HepG2 (cell line): ENCODE results near the gene NOTCH4. TPM values are rescaled to one million over a fixed set of nuclear protein-coding genes. Genes with fewer than 3 reads are reported as not detected.

ENCODE experiments used
- ATAC-seq: fragments of 200-7000 bp; cut with Tn5 transposase; 3 replicates; pipeline ENCODE4 v1.9.1; 2020; ENCODE audit warnings: mild to moderate bottlenecking, moderate library complexity
- BruUV-seq: library from RNA; stranded (reverse); fragments of 400-500 nt; replicated peaks from 2 replicates; lab custom pipeline; 2021; lab: Mats Ljungman, UMichigan
- CTCF ChIA-PET: fragments of 300-600 bp; formaldehyde crosslinking; extraction: SDS; loops from one replicate; lab custom pipeline; 2021; ENCODE audit warnings: low total read pairs, inconsistent platforms, low intra/inter-chr PET ratio; lab: Yijun Ruan, JAX
- POLR2A ChIA-PET: fragments of 350-600 bp; sonication (Branson Sonifier 250); formaldehyde crosslinking; loops from one replicate; lab custom pipeline; 2020; ENCODE audit warnings: antibody characterized with exemption, inconsistent platforms; lab: Yijun Ruan, JAX
- DNase-seq: peaks from one replicate; pipeline ENCODE4 v3.0.0-alpha.2; 2015; ENCODE audit warnings: low spot score
- FAIRE-seq: peaks from 3 replicates; lab custom pipeline; 2011; peaks lifted over from hg19 to GRCh38; lab: Jason Lieb, UNC
- H2AFZ ChIP-seq: one replicate; pipeline ENCODE4 v1.6.1; 2011; ENCODE audit warnings: low read length, inconsistent platforms
- H3K27ac ChIP-seq: fragments of 300-600 bp; 3 replicates; pipeline ENCODE4 v1.8.0; 2011; ENCODE audit warnings: mixed run types, mild to moderate bottlenecking, mixed read lengths, low read length, inconsistent platforms; ENCODE audit not compliant: insufficient read depth; ENCODE audit errors: extremely low read length
- H3K27me3 ChIP-seq, 2 experiments: fragments of 200-600 bp in 1 of 2; 2 replicates in 1 of 2; 3 replicates in 1 of 2; pipeline versions ENCODE4 v1.6.0 to v1.8.0; 2011; ENCODE audit warnings: low read length in 2 of 2, mild to moderate bottlenecking in 2 of 2, moderate library complexity in 2 of 2, inconsistent platforms in 1 of 2; ENCODE audit not compliant: insufficient read depth in 2 of 2, control insufficient read depth in 1 of 2
- H3K36me3 ChIP-seq, 2 experiments: fragments of 200-600 bp in 1 of 2; replicated peaks in 1 of 2; 2 replicates in 1 of 2; 3 replicates in 1 of 2; pipeline versions ENCODE4 v1.5.1 to v1.8.0; 2011; ENCODE audit warnings: low read length in 2 of 2, inconsistent platforms in 1 of 2; ENCODE audit not compliant: insufficient read depth in 2 of 2, control insufficient read depth in 1 of 2
- H3K4me1 ChIP-seq: 2 replicates; pipeline ENCODE4 v1.5.1; 2012; ENCODE audit warnings: low read length, inconsistent platforms; ENCODE audit not compliant: insufficient read depth
- H3K4me2 ChIP-seq: 2 replicates; pipeline ENCODE4 v1.6.0; 2011; ENCODE audit warnings: low read depth, low read length, inconsistent platforms
- H3K4me3 ChIP-seq, 3 experiments: fragments of 200-600 bp in 1 of 3; sonication (generic), shearing (Covaris generic) in 1 of 3; replicated peaks in 1 of 3; 2 replicates each; pipeline ENCODE4 v1.5.1; 2011 to 2016; ENCODE audit warnings: low read length in 3 of 3, inconsistent platforms in 2 of 3, low read depth in 2 of 3, mild to moderate bottlenecking in 2 of 3, control low read depth in 1 of 3, mixed read lengths in 1 of 3; ENCODE audit not compliant: insufficient read depth in 1 of 3
- H3K79me2 ChIP-seq: one replicate; pipeline ENCODE4 v1.6.1; 2011; ENCODE audit warnings: low read length, inconsistent platforms; ENCODE audit not compliant: insufficient read depth
- H3K9ac ChIP-seq: 2 replicates; pipeline ENCODE4 v1.6.0; 2011; ENCODE audit warnings: mild to moderate bottlenecking, low read depth, low read length, inconsistent platforms; ENCODE audit not compliant: insufficient read depth
- H3K9me3 ChIP-seq: 2 replicates; pipeline ENCODE4 v1.5.1; 2012; ENCODE audit warnings: mild to moderate bottlenecking, low read length
- H4K20me1 ChIP-seq: 2 replicates; pipeline ENCODE4 v1.6.0; 2011; ENCODE audit warnings: inconsistent platforms, mild to moderate bottlenecking, low read length, moderate library complexity; ENCODE audit not compliant: insufficient read depth
- ATRX ChIP-seq: sonication (generic); formaldehyde crosslinking; IDR thresholded peaks from 2 replicates; pipeline ENCODE4 v1.4.0; 2020; ENCODE audit warnings: missing genetic modification reagents, borderline replicate concordance
- CENPT ChIP-seq: sonication (generic); formaldehyde crosslinking; IDR thresholded peaks from 2 replicates; pipeline ENCODE4 v1.8.0; 2022; ENCODE audit warnings: low read depth, mild to moderate bottlenecking, moderate library complexity, missing genetic modification reagents
- FOXP1 ChIP-seq, 2 experiments: fragments of 450-650 bp in 1 of 2; IDR thresholded peaks; 2 replicates each; pipeline ENCODE4 v1.6.1; 2017 to 2018; ENCODE audit warnings: antibody characterized with exemption in 1 of 2
- GMEB1 ChIP-seq: sonication (generic); formaldehyde crosslinking; IDR thresholded peaks from 2 replicates; pipeline ENCODE4 v1.5.1; 2020; ENCODE audit warnings: missing genetic modification reagents, mild to moderate bottlenecking, borderline replicate concordance
- HNF1A ChIP-seq, 2 experiments: sonication (generic) in 1 of 2; formaldehyde crosslinking in 1 of 2; IDR thresholded peaks; 2 replicates each; pipeline versions ENCODE4 v1.4.0 to v1.6.1; 2016 to 2020; ENCODE audit warnings: borderline replicate concordance in 1 of 2, low read depth in 1 of 2, mild to moderate bottlenecking in 1 of 2, missing genetic modification reagents in 1 of 2
- KDM5B ChIP-seq: sonication (generic); formaldehyde crosslinking; IDR thresholded peaks from 2 replicates; pipeline ENCODE4 v1.4.0; 2020; ENCODE audit warnings: missing genetic modification reagents, mild to moderate bottlenecking, borderline replicate concordance
- NCOA1 ChIP-seq: sonication (generic); formaldehyde crosslinking; IDR thresholded peaks from 2 replicates; pipeline ENCODE4 v1.9.0; 2021; ENCODE audit warnings: missing genetic modification reagents
- POGZ ChIP-seq: sonication (generic); formaldehyde crosslinking; IDR thresholded peaks from 2 replicates; pipeline ENCODE4 v1.4.0; 2020; ENCODE audit warnings: mild to moderate bottlenecking, missing genetic modification reagents
- PRMT3 ChIP-seq: sonication (generic); formaldehyde crosslinking; IDR thresholded peaks from 2 replicates; pipeline ENCODE4 v1.8.1; 2022; ENCODE audit warnings: low read depth, mild to moderate bottlenecking, moderate library complexity, missing genetic modification reagents, borderline replicate concordance
- SP1 ChIP-seq, 2 experiments: fragments of 450-650 bp in 1 of 2; sonication (generic) in 1 of 2; formaldehyde crosslinking in 1 of 2; IDR thresholded peaks; 2 replicates each; pipeline versions ENCODE4 v1.4.0 to v1.6.1; 2016 to 2020; ENCODE audit warnings: missing genetic modification reagents in 1 of 2
- TBP ChIP-seq: sonication (generic); formaldehyde crosslinking; IDR thresholded peaks from 2 replicates; pipeline ENCODE4 v1.5.0; 2020; ENCODE audit warnings: missing genetic modification reagents
- YY1 ChIP-seq: IDR thresholded peaks from 2 replicates; pipeline ENCODE4 v1.6.1; 2011; ENCODE audit warnings: low read length, low read depth, moderate library complexity, mild to moderate bottlenecking; ENCODE audit not compliant: insufficient read depth, insufficient replicate concordance
- ZFP36 ChIP-seq: fragments of 150-350 bp; IDR thresholded peaks from 2 replicates; pipeline ENCODE4 v1.6.1; 2018; ENCODE audit warnings: borderline replicate concordance, low read length, low read depth; ENCODE audit not compliant: partially characterized antibody
- ZNF263 ChIP-seq: sonication (generic); formaldehyde crosslinking; IDR thresholded peaks from 2 replicates; pipeline ENCODE4 v1.4.0; 2020; ENCODE audit warnings: missing genetic modification reagents
- ZNF335 ChIP-seq: sonication (generic); formaldehyde crosslinking; IDR thresholded peaks from 2 replicates; pipeline ENCODE4 v1.4.0; 2020; ENCODE audit warnings: missing genetic modification reagents
- ZNF652 ChIP-seq: IDR thresholded peaks from 2 replicates; pipeline ENCODE4 v1.6.1; 2016; ENCODE audit warnings: low read depth, borderline replicate concordance
- ZNF674 ChIP-seq: sonication (generic); formaldehyde crosslinking; IDR thresholded peaks from 2 replicates; pipeline ENCODE4 v1.5.0; 2020; ENCODE audit warnings: low read depth, mild to moderate bottlenecking, missing genetic modification reagents
- WGBS: methylation state at CpG from one replicate; pipeline ENCODE4 v1.1.6; 2017; ENCODE audit warnings: low lambda C conversion rate; 5-methylcytosine and 5-hydroxymethylcytosine counted together
- in situ Hi-C: cut with HindIII; loops from 2 replicates; pipeline ENCODE4 v1.10.0; 2017; ENCODE audit warnings: low pct_unique_long_range_greater_than_20kb; ENCODE audit not compliant: extremely low pct_ligation_motif_present
- intact Hi-C: fragments of 100-400 bp; cut with micrococcal nuclease; formaldehyde crosslinking; loops from one replicate; pipeline ENCODE4 v1.10.0; 2022; ENCODE audit not compliant: unreplicated experiment
- polyA plus RNA-seq, 8 experiments: library from polyadenylated mRNA; depleted of rRNA in 3 of 8; stranded (reverse) in 7 of 8; unstranded in 1 of 8; fragments of >200 nt; fragmentation: Illumina TruSeq in 4 of 8; extraction: Trizol in 4 of 8; gene quantifications; 2 replicates each; pipeline versions ENCODE4 v1.2.1 to v1.2.3, GENCODE V29; 2011 to 2016; ENCODE audit warnings: low read depth in 4 of 8, missing spikeins in 1 of 8, mixed read lengths in 1 of 8; ENCODE audit not compliant: insufficient read depth in 1 of 8
- total RNA-seq, 5 experiments: library from RNA; depleted of rRNA; stranded (reverse); fragments of >200 nt; fragmentation: Illumina TruSeq; extraction: Trizol; gene quantifications; 2 replicates each; pipeline ENCODE4 v1.2.3, GENCODE V29; 2016; ENCODE audit warnings: low read depth in 1 of 5

NOTCH4 gene
- total and polyA plus RNA-seq, 2 of the 13 experiments (the other 11 are each of a cell fraction or from before 2014, with no cell fraction given): 0.51 to 0.83 TPM

GRCh38 chr6:32215617-32216016 is 8.2 kb downstream of the NOTCH4 start (continued):
- TF ChIP-seq HNF1A (IDR thresholded peaks at IDR 0.05; ENCODE audit: low read depth) (no peak), HNF1A (CRISPR knock-in tag; IDR thresholded peaks at IDR 0.05; ENCODE audit: borderline replicate concordance) (no peak), NCOA1 (CRISPR knock-in tag) (no peak), PRMT3 (CRISPR knock-in tag) (no peak), SP1 (IDR thresholded peaks at IDR 0.05) (no peak), SP1 (CRISPR knock-in tag; IDR thresholded peaks at IDR 0.05) (no peak), POGZ (no peak), ZFP36 (no peak), KDM5B (CRISPR knock-in tag) (no peak)
- TF ChIP-seq, all 625 proteins: peak for 0

GRCh38 chr6:32214126-32214525 is 9.7 kb downstream of the NOTCH4 start:
- H3K79me2 ChIP-seq: no peaks in the 10 kb centered on the region
- no TSS peak for BruUV-seq
- TF ChIP-seq FOXP1 (IDR thresholded peaks at IDR 0.05) (no peak), FOXP1 (CRISPR knock-in tag; IDR thresholded peaks at IDR 0.05) (no peak), ATRX (CRISPR knock-in tag) (no peak), CENPT (CRISPR knock-in tag) (no peak), ZNF652 (CRISPR knock-in tag) (no peak), YY1 (no peak), ZNF674 (no peak), ZNF335 (CRISPR knock-in tag) (no peak), TBP (CRISPR knock-in tag) (no peak), ZNF263 (CRISPR knock-in tag) (no peak), GMEB1 (CRISPR knock-in tag) (no peak)

More at GRCh38 chr6:32214126-32214525, 9.7 kb downstream of the NOTCH4 start:
- H3K27me3 ChIP-seq: peaks cover 13 to 42% of the 10 kb centered on the region in 2 experiments; a peak in 4 of 5 replicates
- FAIRE-seq (no peak), DNase-seq (no peak), ATAC-seq (no peak)
- ChIA-PET POLR2A (no interaction called here), CTCF (no interaction called here)
- WGBS: 16% methylated on average over 3 of the region's 3 CpGs
- no peak overlapping the region for H2AFZ ChIP-seq
- H3K27ac ChIP-seq: no peak overlapping the region
- intact Hi-C loops: no loop called here
- no peaks in the 10 kb centered on the region for H4K20me1 ChIP-seq
- H3K4me1 ChIP-seq: peaks cover 19% of the 10 kb centered on the region
- in situ Hi-C loops: no loop called here
- H3K9me3 ChIP-seq: no peaks in the 10 kb centered on the region
- H3K4me2 ChIP-seq: no peak overlapping the region
- no peak overlapping the region for H3K9ac ChIP-seq
- H3K36me3 ChIP-seq: no peaks in the 10 kb centered on the region
- no peak overlapping the region for H3K4me3 ChIP-seq
